Kidney (tissue), 14 donors: Measurements from ENCODE around the gene LRRC28. TPM values are rescaled to one million over a fixed set of nuclear protein-coding genes. Genes with fewer than 3 reads are reported as not detected.

Experiments
- DNase-seq, 5 donors: peaks; one replicate each; pipeline ENCODE4 v3.0.0-alpha.2; 2013 to 2020
- FAIRE-seq: peaks from 2 replicates; lab custom pipeline; 2012; peaks lifted over from hg19 to GRCh38; lab: Jason Lieb, UNC
- H3K27ac ChIP-seq, 2 donors: one replicate each; pipeline ENCODE4 v1.7.0; 2013; ENCODE audit warnings: low read depth in 2 of 2, low read length in 2 of 2, inconsistent platforms in 1 of 2
- H3K27me3 ChIP-seq: one replicate; pipeline ENCODE4 v1.7.1; 2013; ENCODE audit warnings: low read length, inconsistent platforms; ENCODE audit not compliant: control insufficient read depth, insufficient read depth
- H3K36me3 ChIP-seq, 3 donors: one replicate each; pipeline versions ENCODE4 v1.7.0 to v1.7.1; 2013; ENCODE audit warnings: low read length in 3 of 3, control low read depth in 1 of 3, inconsistent platforms in 1 of 3; ENCODE audit not compliant: insufficient read depth in 3 of 3, control insufficient read depth in 2 of 3
- H3K4me1 ChIP-seq, 3 donors: one replicate each; pipeline versions ENCODE4 v1.7.0 to v1.7.1; 2013; ENCODE audit warnings: low read length in 3 of 3, inconsistent platforms in 1 of 3, low read depth in 1 of 3; ENCODE audit not compliant: control insufficient read depth in 2 of 3, insufficient read depth in 2 of 3
- H3K4me3 ChIP-seq, 3 donors: one replicate each; pipeline versions ENCODE4 v1.7.0 to v1.8.1; 2013; ENCODE audit warnings: low read length in 3 of 3, control low read depth in 1 of 3, inconsistent platforms in 1 of 3
- H3K9ac ChIP-seq, 3 donors: one replicate each; pipeline versions ENCODE4 v1.7.0 to v1.7.1; 2013; ENCODE audit warnings: low read length in 3 of 3, control low read depth in 1 of 3, inconsistent platforms in 1 of 3
- H3K9me3 ChIP-seq, 3 donors: one replicate each; pipeline versions ENCODE4 v1.7.0 to v1.7.1; 2013; ENCODE audit warnings: low read length in 3 of 3, control low read depth in 1 of 3, inconsistent platforms in 1 of 3; ENCODE audit not compliant: control insufficient read depth in 2 of 3, insufficient read depth in 1 of 3
- intact Hi-C: fragments of 100-400 bp; cut with DNase I; formaldehyde crosslinking; loops from one replicate; pipeline ENCODE4 v1.11.1; 2022
- polyA plus RNA-seq: library from polyadenylated mRNA; stranded (reverse); fragments of 350-450 nt; fragmentation: Illumina TruSeq; extraction: RNeasy Lipid Tissue Mini Kit (QIAGEN cat#74804); gene quantifications from one replicate; pipeline ENCODE4 v1.2.3, GENCODE V29; 2014; ENCODE audit warnings: low read depth, low replicate concordance; ENCODE audit not compliant: insufficient read depth
- total RNA-seq: library from RNA; stranded (reverse); fragmentation: NEBNext Ultra II Directional; extraction: Animal tissue kit (Norgen Biotek cat#: 25700); gene quantifications from one replicate; pipeline ENCODE4 v1.2.1, GENCODE V29; 2021
- TF ChIP-seq, protein P1 (sequence below): IDR thresholded peaks from 3 replicates; pipeline ENCODE4 v1.5.1; 2012; ENCODE audit warnings: mild to moderate bottlenecking, moderate library complexity, borderline replicate concordance; ENCODE audit not compliant: insufficient read depth; ENCODE audit errors: extremely low read depth
- donor health status: control.
- donor health status: control.
- donor health status: control.
- donor health status: control.
- donor health status: control.
- donor health status: DM: yes; HTN: yes; CAD: no.
- donor health status: Normal renal cell carcinoma (clear cell type).

The LRRC28 gene
- total and polyA plus RNA-seq, 2 donors from 2014 or later = 25.5 to 34.7 TPM

DNA sequence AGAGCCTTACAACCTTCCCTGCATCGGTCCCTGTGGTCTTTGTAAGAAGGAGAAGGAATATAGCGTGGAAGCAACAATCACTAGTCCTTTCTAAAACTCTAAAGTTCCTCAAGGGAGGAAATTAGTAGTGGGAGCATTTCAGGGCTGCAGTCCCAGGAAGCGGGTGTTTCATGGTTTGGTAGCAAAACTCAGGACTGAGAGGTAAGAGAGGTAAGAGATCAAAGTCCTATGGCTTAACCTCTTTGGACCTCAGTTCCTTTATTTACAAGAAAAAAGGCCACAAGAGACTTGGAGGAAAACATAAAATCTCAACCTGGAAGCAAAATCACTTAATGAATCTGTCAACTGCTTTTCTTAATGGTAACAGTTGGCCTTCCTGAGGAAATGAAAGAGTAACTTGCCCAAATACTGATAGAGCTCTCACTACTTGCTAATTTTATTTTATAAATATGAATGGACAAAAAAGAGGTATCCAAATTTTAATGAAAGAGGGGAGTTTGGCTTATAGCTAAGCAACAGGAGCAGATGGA is 14.3 kb downstream of the LRRC28 start:
- no peak for FAIRE-seq
- Histone ChIP-seq H3K27ac (peak overlapping the region in 1 of 2 donors; percentile 53), H3K4me3 (no peak overlapping the region), H3K9me3 (no peaks in the 10 kb centered on the region), H3K36me3 (no peaks in the 10 kb centered on the region), H3K27me3 (no peaks in the 10 kb centered on the region), H3K9ac (no peak overlapping the region), H3K4me1 (peaks cover 0 to 6% (median 3%) of the 10 kb centered on the region in 3 donors)
- TF ChIP-seq, protein P1, sequence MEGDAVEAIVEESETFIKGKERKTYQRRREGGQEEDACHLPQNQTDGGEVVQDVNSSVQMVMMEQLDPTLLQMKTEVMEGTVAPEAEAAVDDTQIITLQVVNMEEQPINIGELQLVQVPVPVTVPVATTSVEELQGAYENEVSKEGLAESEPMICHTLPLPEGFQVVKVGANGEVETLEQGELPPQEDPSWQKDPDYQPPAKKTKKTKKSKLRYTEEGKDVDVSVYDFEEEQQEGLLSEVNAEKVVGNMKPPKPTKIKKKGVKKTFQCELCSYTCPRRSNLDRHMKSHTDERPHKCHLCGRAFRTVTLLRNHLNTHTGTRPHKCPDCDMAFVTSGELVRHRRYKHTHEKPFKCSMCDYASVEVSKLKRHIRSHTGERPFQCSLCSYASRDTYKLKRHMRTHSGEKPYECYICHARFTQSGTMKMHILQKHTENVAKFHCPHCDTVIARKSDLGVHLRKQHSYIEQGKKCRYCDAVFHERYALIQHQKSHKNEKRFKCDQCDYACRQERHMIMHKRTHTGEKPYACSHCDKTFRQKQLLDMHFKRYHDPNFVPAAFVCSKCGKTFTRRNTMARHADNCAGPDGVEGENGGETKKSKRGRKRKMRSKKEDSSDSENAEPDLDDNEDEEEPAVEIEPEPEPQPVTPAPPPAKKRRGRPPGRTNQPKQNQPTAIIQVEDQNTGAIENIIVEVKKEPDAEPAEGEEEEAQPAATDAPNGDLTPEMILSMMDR = no peak
- intact Hi-C loops = no loop called here
- no peak for DNase-seq

GRCh38 chr15:99267957-99268356 is 16.7 kb downstream of the LRRC28 start:
- Histone ChIP-seq H3K9ac (no peak overlapping the region), H3K27ac (peak overlapping the region in 1 of 2 donors; percentile 7), H3K27me3 (no peaks in the 10 kb centered on the region), H3K4me3 (no peak overlapping the region), H3K36me3 (no peaks in the 10 kb centered on the region), H3K9me3 (no peaks in the 10 kb centered on the region), H3K4me1 (peaks cover 0 to 6% (median 3%) of the 10 kb centered on the region in 3 donors)
- TF ChIP-seq, protein P1 = no peak
- DNase-seq (no peak), FAIRE-seq (no peak)
- intact Hi-C loops = no loop called here

GRCh38 chr15:99268431-99268830 is 17.1 kb downstream of the LRRC28 start:
- intact Hi-C loops = no loop called here
- no peaks in the 10 kb centered on the region for H3K36me3 ChIP-seq
- no peak overlapping the region for H3K4me3 ChIP-seq
- H3K4me1 ChIP-seq = peaks cover 0 to 6% (median 3%) of the 10 kb centered on the region in 3 donors
- no peaks in the 10 kb centered on the region for H3K27me3 ChIP-seq
- peak overlapping the region in 1 of 2 donors; percentile 7 for H3K27ac ChIP-seq
- FAIRE-seq = no peak
- TF ChIP-seq, protein P1 = no peak
- no peak overlapping the region for H3K9ac ChIP-seq
- DNase-seq = no peak
- H3K9me3 ChIP-seq = no peaks in the 10 kb centered on the region

DNA sequence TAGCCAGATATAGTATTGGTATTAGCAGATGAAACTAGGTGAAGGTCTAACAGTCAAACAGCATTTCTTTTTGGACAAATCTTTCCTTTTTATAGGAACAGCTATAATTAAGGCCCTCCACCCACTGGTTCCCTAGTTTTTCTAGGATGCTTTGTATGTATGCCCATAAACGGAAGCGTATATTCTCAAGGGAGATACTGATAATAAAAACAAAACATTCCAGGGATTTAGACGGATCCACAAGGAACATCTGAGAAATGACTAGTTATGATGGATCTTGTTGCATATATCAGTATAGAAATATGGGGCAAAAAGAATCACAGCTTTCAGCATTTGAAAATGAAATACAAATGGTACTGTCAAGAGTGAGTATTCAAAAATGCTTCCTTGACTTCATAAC is 22.5 kb downstream of the LRRC28 start:
- Histone ChIP-seq H3K4me1 (no peaks in the 10 kb centered on the region), H3K27me3 (no peaks in the 10 kb centered on the region), H3K9me3 (no peaks in the 10 kb centered on the region), H3K4me3 (no peak overlapping the region), H3K36me3 (no peaks in the 10 kb centered on the region), H3K9ac (no peak overlapping the region), H3K27ac (no peak overlapping the region)
- intact Hi-C loops = no loop called here
- FAIRE-seq = no peak
- no peak for DNase-seq
- TF ChIP-seq, protein P1 = no peak
